HEK293 (cell line): Measurements from ENCODE around the gene RNASEH2A.

Experiments used
- HIC1 ChIP-seq: fragments of 450-650 bp; formaldehyde crosslinking; IDR thresholded peaks from 2 replicates; pipeline ENCODE4 v1.5.1; 2016; ENCODE audit warnings: missing biosample characterization, missing genetic modification characterization
- HOXA7 ChIP-seq: sonication (generic); formaldehyde crosslinking; IDR thresholded peaks from 2 replicates; pipeline ENCODE4 v1.8.1; 2022; ENCODE audit warnings: missing genetic modification reagents, borderline replicate concordance
- PATZ1 ChIP-seq: fragments of 450-650 bp; formaldehyde crosslinking; IDR thresholded peaks from 2 replicates; pipeline ENCODE4 v1.5.1; 2016; ENCODE audit warnings: missing biosample characterization, missing genetic modification characterization
- SALL2 ChIP-seq: fragments of 450-650 bp; formaldehyde crosslinking; IDR thresholded peaks from 2 replicates; pipeline ENCODE4 v1.5.0; 2017; ENCODE audit warnings: missing biosample characterization, mild to moderate bottlenecking, missing genetic modification characterization, borderline replicate concordance
- YY2 ChIP-seq: fragments of 450-650 bp; formaldehyde crosslinking; IDR thresholded peaks from 2 replicates; pipeline ENCODE4 v1.5.1; 2016; ENCODE audit warnings: missing biosample characterization, missing genetic modification characterization
- ZBTB10 ChIP-seq: fragments of 450-650 bp; formaldehyde crosslinking; IDR thresholded peaks from 2 replicates; pipeline ENCODE4 v1.5.1; 2016; ENCODE audit warnings: missing biosample characterization, missing genetic modification characterization
- ZBTB20 ChIP-seq: fragments of 450-650 bp; formaldehyde crosslinking; IDR thresholded peaks from 2 replicates; pipeline ENCODE4 v1.5.1; 2016; ENCODE audit warnings: missing biosample characterization, missing genetic modification characterization
- ZBTB49 ChIP-seq: fragments of 450-650 bp; formaldehyde crosslinking; IDR thresholded peaks from 2 replicates; pipeline ENCODE4 v1.5.1; 2016; ENCODE audit warnings: missing biosample characterization, missing genetic modification characterization, low read depth
- ZFHX2 ChIP-seq: fragments of 450-650 bp; formaldehyde crosslinking; conservative IDR thresholded peaks from 2 replicates; pipeline ENCODE4 v1.5.1; 2016; ENCODE audit warnings: missing biosample characterization, missing genetic modification characterization
- ZNF335 ChIP-seq: fragments of 450-650 bp; formaldehyde crosslinking; conservative IDR thresholded peaks from 2 replicates; pipeline ENCODE4 v1.5.1; 2016; ENCODE audit warnings: missing biosample characterization, missing genetic modification characterization
- ZNF341 ChIP-seq: fragments of 450-650 bp; formaldehyde crosslinking; IDR thresholded peaks from 2 replicates; pipeline ENCODE4; 2016; ENCODE audit warnings: low read depth, missing biosample characterization, missing genetic modification characterization
- ZNF366 ChIP-seq: fragments of 450-650 bp; formaldehyde crosslinking; conservative IDR thresholded peaks from 2 replicates; pipeline ENCODE4 v1.5.1; 2016; ENCODE audit warnings: missing biosample characterization, missing genetic modification characterization
- ZNF394 ChIP-seq: fragments of 450-650 bp; formaldehyde crosslinking; IDR thresholded peaks from 2 replicates; pipeline ENCODE4 v1.5.1; 2016; ENCODE audit warnings: missing biosample characterization, missing genetic modification characterization, mild to moderate bottlenecking, moderate library complexity, borderline replicate concordance
- ZNF473 ChIP-seq: fragments of 450-650 bp; formaldehyde crosslinking; IDR thresholded peaks from 2 replicates; pipeline ENCODE4 v1.5.1; 2017; ENCODE audit warnings: missing biosample characterization, missing genetic modification characterization
- ZNF501 ChIP-seq: fragments of 450-650 bp; formaldehyde crosslinking; IDR thresholded peaks from 2 replicates; pipeline ENCODE4 v1.5.1; 2016; ENCODE audit warnings: missing biosample characterization, missing genetic modification characterization
- ZNF518A ChIP-seq: fragments of 450-650 bp; formaldehyde crosslinking; conservative IDR thresholded peaks from 2 replicates; pipeline ENCODE4 v1.5.1; 2016; ENCODE audit warnings: low read depth, missing biosample characterization, missing genetic modification characterization
- ZNF639 ChIP-seq: fragments of 450-650 bp; formaldehyde crosslinking; IDR thresholded peaks from 2 replicates; pipeline ENCODE4 v1.5.1; 2016; ENCODE audit warnings: missing biosample characterization, missing genetic modification characterization
- ZNF785 ChIP-seq: fragments of 450-650 bp; formaldehyde crosslinking; IDR thresholded peaks from 2 replicates; pipeline ENCODE4 v1.5.1; 2016; ENCODE audit warnings: missing biosample characterization, missing genetic modification characterization
- ZNF837 ChIP-seq: fragments of 450-650 bp; formaldehyde crosslinking; IDR thresholded peaks from 2 replicates; pipeline ENCODE4 v1.5.1; 2016; ENCODE audit warnings: missing biosample characterization, missing genetic modification characterization
- ZSCAN23 ChIP-seq: fragments of 450-650 bp; formaldehyde crosslinking; IDR thresholded peaks from 2 replicates; pipeline ENCODE4 v1.5.1; 2016; ENCODE audit warnings: missing biosample characterization, missing genetic modification characterization

RNASEH2A gene

GRCh38 chr19:12833738-12834565 lies 27.6 kb downstream of the RNASEH2A start (continued):
- TF ChIP-seq ZNF473 (tag by site-specific recombination) (no peak), SALL2 (no peak), ZNF501 (tag by site-specific recombination) (no peak), ZNF639 (tag by site-specific recombination) (no peak), ZNF341 (tag by site-specific recombination) (peak; percentile 60; the same call in 1 of the 2 replicates), ZBTB20 (peak; percentile 29; the same call in 1 of the 2 replicates), ZNF335 (tag by site-specific recombination) (peak; percentile 96), ZSCAN23 (tag by site-specific recombination) (no peak), ZNF394 (tag by site-specific recombination) (0 out of 2 replicates have a peak, but pooled peaks have one; percentile 10), HIC1 (tag by site-specific recombination) (peak; percentile 70; the same call in 1 of the 2 replicates), ZNF785 (tag by site-specific recombination) (no peak), YY2 (peak; percentile 71), ZNF366 (tag by site-specific recombination) (no peak), ZBTB10 (tag by site-specific recombination) (peak; percentile 59; the same call in 1 of the 2 replicates), ZNF837 (tag by site-specific recombination) (no peak), PATZ1 (tag by site-specific recombination) (peak; percentile 76), ZNF518A (tag by site-specific recombination) (no peak), ZFHX2 (tag by site-specific recombination) (peak; percentile 95), ZBTB49 (tag by site-specific recombination) (no peak), HOXA7 (no peak)
